ENCODE results near the gene SLCO2B1.
"Not testable (repeated sequence)": the region's sequence is repeated elsewhere in the genome, so short reads cannot be mapped to it uniquely, and the experiment has no call there.

SLCO2B1 gene, protein sequence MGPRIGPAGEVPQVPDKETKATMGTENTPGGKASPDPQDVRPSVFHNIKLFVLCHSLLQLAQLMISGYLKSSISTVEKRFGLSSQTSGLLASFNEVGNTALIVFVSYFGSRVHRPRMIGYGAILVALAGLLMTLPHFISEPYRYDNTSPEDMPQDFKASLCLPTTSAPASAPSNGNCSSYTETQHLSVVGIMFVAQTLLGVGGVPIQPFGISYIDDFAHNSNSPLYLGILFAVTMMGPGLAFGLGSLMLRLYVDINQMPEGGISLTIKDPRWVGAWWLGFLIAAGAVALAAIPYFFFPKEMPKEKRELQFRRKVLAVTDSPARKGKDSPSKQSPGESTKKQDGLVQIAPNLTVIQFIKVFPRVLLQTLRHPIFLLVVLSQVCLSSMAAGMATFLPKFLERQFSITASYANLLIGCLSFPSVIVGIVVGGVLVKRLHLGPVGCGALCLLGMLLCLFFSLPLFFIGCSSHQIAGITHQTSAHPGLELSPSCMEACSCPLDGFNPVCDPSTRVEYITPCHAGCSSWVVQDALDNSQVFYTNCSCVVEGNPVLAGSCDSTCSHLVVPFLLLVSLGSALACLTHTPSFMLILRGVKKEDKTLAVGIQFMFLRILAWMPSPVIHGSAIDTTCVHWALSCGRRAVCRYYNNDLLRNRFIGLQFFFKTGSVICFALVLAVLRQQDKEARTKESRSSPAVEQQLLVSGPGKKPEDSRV

DNA sequence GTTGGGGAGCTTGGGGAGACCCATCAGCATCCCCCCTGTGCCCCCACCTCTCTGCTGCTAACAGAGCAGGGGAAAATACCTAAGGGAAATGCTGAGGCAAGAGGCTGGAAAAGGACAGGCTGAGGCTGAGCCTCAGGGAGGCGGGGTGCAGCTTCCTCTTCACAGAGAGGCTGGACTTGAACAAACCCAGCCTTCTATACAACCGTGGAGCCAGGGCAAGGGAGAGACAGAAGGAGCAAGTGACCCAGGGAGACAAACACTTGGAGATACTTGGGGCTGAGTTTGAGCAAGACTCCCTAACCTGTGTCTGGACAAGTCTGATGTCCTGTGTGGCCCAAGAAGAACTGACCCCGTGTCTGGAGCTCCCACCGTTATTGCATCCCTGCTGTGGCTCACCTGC lies at the start of gene SLCO2B1:
SLCO2B1 (plus strand) TSS at position 229 of the 400 bp plus-strand sequence. CDS start 275 bp downstream, outside the sequence.
- DNase-seq: no peak

DNA sequence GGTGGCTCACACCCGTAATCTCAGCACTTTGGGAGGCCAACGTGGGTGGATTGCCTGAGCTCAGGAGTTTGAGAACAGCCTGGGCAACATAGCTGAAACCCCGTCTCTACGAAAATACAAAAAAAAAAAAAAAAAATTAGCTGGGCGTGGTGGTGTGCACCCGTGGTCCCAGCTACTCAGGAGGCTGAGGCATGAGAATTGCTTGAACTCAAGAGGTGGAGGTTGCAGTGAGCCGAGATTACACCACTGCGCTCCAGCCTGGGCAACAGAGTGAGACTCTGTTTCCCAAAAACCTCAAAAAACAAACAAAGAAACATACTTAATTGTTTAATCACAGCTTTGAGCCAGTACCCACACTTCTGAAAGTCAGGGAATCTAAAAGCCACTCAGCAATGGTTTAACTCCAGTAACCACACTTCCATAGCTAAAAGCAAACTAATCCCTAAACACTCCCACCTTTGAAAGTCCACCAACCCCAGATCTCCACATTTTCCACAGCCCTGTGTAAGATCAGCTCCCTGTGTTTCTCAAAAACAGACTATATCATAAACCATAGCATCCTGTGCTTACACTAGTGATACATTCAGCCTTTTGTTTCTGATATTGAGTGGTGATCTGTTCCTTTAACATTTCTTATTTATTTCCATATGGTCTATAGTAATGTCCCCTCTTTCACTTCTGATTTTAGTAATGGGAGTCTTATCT lies 49.3 kb upstream of the SLCO2B1 start:
- no peak for DNase-seq

DNA sequence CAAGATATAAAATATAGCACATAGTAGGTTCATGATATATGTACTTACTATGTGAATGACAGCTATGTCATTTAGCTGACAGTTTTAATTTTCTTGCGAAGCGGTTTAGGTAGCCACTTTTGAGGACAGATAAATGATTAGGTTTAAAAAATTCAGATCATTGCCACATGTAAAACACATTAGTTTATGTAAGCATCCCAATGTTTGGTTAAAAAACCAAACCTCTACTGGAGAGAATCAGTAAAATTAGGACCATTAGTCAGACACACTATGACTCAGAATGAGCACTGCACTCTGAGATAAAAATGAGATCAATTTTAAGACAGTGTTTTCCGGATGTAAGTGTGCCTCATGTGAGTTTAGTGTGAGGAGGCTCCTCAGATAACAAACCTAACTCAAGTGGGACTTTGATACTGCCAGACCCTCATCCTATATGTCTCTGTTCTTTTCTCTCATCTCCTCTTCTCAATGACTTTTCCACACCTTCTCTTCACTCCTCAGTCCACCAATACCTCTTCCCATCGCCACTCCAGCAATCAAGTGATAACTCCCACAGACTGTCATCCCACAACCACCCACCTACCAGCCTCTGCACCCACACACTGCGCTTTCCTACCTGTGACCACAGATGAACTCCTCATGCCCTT lies 47.4 kb upstream of the SLCO2B1 start:
- DNase-seq: peak; percentile 87

DNA sequence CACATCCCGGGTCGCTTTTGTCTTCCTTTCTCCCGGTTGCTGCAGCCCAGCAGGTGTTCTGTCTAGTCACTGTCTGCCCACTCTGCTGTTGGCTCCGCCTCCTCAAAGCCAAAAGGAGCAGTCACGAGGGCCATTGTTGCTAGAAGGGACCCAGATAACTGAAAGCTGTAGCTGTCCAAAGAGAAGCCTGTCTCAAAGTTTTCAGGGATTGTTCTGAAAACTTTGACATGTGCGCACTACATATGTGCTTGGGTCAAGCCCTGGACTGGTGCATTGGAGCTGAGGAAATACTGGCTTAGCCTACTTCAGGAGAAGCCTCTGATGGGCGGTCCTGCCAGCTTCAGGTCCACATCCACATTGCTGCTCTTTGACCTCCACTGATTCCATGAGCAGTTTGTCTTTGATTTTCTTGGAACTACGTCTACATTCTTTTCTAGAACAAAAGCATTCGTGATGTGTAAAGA lies 45.4 kb upstream of the SLCO2B1 start:
- DNase-seq: no peak

DNA sequence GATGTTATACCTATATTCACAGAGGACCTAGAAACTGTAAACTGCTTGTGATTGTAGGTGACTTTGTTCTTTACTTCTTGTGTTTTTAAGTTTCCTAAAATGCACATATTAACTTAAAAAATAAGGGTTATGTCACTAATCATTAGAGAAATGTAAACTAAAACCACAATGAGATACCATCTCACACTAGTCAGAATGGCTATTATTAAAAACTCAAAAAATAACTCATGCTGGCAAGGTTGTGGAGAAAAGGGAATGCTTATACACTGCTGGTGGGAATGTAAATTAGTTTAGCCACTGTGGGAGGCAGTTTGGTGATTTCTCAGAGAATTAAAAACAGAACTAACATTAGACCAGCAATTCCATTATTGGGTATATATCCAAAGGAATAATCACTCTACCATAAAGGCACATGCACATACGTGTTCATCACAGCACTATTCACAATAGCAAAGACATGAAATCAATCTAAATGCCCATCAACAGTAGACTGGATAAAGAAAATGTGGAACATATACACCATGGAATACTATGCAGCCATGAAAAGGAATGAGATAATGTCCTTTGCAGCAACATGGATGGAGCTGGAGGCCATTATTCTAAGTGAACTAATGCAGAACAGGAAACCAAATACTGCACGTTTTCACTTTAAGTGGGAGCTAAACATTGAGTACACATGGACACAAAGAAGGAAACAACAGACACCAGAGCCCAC lies 44.8 kb upstream of the SLCO2B1 start:
- DNase-seq: not testable (repeated sequence)

DNA sequence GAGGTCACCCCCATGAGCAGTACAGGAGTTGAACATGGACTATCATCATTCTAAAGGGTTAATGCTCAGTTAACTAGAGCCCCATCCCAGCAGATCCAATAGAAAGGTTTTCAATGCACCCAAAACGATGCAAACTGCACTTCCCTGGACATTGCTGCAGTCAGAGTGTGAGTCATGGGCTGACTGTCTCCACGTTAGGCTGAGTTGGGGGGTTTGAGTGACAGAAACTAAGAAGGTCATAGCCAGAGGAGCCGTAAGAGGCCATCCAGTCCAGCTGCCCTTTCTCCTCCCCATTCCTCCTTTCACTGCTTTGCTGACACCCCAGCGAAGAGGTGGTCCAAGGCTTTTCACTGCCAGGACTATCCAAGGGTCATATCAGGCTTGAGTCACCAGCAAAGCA lies 43.7 kb upstream of the SLCO2B1 start:
- DNase-seq: peak; percentile 45

DNA sequence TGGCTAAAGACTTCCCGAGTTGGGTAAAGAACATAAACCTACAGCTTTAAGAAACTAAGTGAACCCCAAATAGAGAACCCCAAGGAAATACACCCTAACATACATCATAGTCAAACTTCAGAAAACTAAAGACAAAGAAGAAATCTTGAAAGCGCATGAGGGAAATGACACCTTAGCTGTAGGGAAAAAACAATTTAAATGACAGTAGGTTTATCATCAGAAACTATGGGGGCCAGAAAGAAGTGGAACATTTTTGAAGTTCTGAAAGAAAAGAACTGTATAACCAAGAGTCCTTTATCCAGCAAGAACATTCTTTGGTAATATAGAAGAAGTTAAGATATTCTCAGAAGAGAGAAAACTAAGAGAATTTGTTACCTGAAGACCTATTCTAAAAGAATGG lies 38.7 kb upstream of the SLCO2B1 start:
- DNase-seq: no peak

DNA sequence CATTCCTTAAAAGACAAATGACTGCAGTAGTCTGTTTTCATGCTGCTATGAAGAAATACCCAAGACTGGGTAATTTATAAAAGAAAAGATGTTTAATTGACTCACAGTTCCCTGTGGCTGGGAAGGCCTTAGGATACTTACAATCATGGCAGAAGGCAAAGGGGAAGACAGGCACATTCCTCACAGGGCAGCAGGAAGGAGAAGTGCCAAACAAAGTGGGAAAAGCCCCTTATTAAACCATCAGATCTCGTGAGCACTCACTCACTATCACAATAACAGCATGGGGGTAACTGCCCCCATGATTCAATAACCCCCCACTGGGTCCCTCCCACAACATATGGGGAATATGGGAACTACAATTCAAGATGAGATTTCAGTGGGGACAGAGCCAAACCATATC lies 37.9 kb upstream of the SLCO2B1 start:
- no peak for DNase-seq

DNA sequence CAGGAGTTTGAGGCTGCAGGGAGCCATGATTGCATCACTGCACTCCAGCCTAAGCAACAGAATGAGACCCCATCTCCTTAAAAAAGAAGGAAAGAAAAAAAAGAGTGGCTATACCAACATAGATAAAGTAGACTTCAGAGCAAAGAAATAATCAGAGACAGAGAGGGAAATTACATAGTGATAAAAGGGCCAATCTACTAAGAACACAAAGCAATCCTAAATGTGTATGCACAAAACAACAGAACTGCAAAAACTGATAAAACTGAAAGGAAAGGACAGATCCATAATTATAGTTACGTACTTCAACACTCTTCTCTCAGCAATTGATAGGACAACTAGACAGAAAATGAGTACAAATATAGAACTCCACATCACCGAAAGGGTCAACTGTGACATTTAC lies 36.4 kb upstream of the SLCO2B1 start:
- DNase-seq: no peak

DNA sequence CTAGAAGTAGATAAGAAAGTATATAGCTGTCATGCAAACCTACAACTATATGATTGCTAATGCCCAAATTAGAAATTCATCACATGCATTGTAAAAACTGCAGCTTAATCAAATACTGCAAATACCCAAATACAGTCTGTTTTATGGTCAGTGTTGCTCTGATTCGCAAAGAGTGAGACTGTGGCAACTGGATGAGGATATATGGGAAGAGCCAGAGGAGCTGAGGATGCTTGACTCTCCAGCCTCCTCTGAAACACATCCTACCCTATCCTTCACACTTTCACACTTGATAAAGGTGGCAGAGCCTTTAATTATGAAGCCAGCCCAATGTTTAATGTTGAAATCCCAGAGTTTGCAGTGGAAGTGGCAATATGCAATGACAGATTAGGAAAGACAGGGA lies 32.3 kb upstream of the SLCO2B1 start:
- DNase-seq: no peak

DNA sequence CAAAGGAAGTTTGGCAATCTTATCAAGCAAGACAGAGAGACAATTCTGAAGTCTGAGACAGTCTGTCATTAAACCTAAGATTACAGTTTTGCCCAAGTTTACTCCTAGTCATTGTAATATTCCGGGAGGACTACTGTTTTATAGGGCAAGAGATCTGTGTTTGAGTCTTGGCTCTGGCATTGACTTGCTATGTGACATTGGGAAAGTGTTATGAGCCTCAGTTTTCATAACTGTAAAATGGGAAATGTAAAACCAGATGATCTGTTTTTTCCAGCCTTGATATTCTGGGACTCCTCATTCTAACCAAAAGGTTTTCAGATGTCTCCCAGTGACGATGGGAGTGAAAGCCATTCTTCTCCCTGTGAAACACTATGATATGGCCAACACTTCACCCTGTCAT lies 24.3 kb upstream of the SLCO2B1 start:
- DNase-seq: no peak

DNA sequence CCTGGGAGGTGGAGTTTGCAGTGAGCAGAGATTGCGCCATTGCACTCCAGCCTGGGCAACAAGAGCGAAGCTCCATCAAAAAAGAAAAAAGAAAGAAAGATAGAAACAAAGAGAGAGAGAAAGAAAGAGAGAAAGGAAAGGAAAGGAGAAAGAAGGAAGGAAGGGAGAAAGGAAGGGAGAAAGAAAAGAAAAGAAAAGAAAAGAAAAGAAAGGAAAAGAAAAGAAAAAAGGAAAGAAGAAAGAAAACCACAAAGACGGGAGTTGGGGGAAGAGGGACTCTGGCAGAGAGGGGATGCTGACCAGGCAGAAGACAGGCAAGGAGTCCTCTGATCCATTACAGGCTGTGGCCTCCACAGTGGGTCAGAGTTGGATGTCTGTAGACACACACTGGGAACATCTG lies 18.8 kb upstream of the SLCO2B1 start:
- peak; percentile 7 for DNase-seq

DNA sequence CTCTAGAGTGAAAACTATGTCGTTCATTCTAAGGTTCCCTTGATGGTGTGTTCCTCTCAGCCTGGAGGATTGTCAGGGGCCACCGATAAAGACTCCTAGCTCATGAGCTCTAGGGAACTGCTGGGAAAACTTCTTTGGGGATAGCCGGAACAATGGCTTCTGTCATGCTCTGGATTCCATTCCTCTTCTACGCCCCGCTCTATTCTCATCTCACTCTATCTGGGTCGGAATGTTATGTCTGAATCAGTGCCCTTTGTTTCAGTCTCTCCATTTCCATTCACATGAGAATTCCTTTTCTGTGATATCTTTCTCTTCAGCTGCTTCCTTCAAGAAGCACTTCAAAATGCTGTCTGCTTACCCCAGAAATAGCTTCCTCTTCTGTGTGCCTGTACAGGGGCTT lies 16.9 kb upstream of the SLCO2B1 start:
- no peak for DNase-seq

DNA sequence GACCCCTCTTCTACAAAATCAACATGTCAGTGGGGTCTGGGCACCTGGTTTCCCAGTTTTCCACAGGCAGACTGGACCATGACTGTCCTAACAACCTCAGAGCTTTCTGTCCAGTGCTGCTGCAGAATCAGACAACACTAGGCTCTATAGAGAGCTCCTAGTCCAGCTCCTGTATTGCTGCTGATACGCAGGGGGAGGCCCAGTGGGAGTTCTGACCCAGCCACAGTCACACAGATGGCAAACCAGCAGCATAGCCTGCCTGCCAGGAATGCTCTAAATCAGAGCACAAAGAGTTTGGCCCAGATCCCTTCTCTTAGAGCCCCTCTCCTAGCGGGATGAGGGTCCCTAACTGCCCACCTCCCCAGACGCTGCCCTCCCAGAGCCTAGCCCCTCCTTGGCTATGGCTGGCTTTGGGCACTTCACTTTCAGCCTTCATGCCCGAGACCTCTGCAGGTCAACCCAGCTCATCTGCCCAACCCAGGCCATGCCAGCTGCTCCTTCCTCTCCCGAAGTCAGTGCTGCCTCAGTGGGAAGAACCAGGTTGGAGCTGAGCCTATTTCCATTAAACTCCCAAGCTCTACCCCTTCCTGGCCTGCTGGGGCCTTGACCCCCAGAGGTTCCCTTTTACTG lies 15.8 kb upstream of the SLCO2B1 start:
- no peak for DNase-seq

DNA sequence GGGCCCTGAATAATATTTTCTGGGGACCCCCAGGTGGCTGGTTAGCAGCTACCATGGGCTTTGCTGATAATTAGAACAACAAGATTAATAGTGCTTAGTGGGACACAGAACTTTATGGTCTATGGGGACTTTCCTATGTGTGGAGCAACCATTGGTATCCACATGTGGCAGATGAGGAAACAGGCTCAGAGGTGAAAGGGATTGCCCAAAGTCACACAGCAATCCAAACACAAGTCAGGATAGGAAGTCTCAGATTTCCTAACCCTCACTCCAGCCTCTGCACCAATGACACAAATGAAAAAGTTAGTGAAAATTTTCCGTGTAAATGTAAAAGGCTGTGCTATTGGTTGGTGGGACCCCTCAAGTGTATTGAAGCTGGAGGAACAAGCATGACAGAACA lies 15.3 kb upstream of the SLCO2B1 start:
- no peak for DNase-seq

DNA sequence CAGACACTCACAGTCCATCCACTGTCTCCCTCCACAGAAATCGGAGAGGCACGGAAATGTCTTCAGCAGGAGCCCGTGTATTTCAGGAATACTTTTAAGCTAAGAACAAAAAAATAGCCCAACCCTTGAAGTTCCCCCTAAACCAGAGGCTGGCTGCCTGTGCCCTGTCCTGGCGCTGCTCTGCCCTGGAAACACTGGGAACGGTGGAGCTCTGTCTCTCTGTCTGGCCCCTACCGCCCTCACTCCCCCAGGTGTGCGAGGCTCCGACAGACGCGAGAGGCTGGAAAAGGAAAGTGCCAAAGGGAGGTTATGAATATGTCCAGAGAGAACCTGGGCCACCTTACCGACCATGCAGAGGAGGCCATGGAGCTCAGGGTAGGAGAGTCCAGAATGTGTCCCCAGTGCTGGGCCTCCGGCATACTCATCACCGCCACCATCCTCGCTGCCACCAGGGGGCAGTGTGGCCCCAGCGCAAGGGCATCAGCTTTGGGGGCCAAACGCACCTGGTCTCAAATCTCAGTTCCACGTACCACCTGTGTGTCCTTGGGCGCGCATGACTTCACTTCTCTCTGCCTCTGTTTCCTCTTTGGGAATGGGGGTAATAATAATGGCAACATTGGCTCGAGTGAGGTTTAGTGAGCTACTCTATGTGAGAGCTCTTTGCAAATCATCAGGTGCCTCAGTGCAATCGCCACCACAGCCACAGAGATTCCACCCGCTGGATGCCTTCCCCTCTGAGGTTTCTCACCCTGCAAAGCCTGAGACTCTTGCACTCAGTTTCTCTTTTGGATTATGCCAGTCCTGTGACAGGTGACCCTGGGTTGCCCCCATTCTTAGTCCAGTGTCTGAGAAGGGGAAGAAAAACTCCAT lies 10.4 kb upstream of the SLCO2B1 start:
- DNase-seq: peak; percentile 11

DNA sequence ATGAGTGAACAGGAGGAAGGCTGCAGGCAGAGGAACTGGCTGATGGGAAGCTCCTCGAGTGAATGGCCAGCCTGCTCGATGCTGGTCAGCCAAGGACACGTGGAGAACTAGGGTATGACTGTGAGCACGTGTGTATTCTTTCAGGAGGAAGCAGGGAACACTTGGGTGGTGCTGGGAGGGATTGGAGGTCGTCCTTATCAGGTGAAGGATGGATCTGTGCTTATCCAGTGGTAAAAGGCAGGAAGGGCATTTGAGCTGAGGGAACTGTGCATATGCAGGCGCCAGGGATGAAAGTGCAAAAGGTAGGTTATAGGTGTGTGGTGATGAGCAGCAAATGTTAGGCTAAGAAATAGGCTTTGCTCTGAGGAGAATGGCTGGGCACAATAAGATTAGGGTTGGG lies 9.7 kb upstream of the SLCO2B1 start:
- DNase-seq: no peak

DNA sequence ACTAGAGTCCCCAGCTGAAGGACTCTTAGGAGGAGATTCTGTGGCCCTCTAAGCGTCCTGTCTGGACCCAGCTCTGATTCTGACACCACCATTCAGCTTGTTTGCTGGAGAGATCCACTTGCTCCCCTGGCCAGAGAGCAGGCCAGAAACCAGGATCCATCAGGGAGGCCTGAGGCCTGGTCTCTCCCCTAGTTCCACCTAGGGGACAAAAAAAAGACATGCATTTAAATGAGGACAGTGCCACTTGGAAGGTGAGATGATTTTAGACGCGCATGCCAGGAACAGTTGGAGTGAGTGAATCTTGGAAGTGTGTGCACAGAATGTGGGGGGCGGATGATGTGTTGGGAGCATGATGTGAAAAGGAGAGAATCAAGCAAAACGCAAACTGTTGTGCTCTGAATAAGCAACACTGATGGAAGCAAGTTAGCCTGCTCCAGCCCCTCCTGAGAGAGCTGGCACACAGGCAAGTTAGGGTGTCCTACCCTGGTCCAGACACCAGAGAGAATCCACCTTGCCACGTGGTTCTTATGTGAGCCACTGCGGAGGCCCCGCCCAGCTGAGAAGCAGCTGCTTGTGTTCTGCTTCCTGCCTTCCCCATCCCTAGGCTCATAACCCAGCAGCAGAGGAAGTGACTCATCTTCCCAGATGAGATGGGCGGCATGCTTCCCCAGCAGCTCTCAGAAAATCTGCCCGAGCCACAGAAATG lies 8.0 kb upstream of the SLCO2B1 start:
- peak; percentile 96 for DNase-seq

DNA sequence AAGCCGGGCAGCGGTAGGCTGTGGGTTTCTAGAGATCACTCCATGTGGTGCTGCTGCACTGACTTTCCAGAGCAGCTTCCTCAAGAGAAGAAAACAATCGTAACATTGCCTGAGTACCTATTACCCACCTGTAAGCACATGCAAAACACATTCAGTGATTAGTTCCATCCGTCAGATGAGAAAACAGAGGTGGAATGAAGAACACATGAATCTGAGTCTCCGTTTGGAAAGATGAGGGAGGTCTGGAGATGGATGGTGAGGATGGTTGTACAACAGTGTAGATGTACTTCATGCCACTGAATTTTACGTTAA lies 7.5 kb upstream of the SLCO2B1 start:
- DNase-seq: no peak

DNA sequence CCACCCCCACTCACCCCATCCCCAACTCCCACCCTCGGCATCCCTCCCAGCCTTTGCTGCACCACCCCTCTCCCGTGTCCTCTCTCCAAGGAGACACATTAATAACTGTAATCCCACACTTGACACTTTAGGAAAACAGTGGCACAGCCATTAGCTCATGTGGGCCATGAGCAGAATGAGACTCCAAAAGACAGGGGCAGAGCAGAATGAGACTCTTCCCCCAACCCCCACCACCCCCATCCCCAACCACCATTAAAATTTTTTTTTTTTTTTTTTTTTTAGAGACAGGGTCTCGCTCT lies 6.2 kb upstream of the SLCO2B1 start:
- no peak for DNase-seq
